Breast epithelium (tissue), 4 donors: Measurements from ENCODE around the gene NTN5. TPM values are rescaled to one million over a fixed set of nuclear protein-coding genes. Genes with fewer than 3 reads are reported as not detected.

Experiments used
- DNase-seq, 2 donors: peaks; one replicate each; pipeline ENCODE4 v3.0.0-alpha.2; 2019; ENCODE audit warnings: low spot score in 2 of 2
- H3K27ac ChIP-seq, 2 donors: fragments of 200-600 bp; sonication (generic) in 1 of 2; one replicate each; pipeline ENCODE4 v1.5.1; 2016 to 2019; ENCODE audit warnings: mild to moderate bottlenecking in 1 of 2
- H3K27me3 ChIP-seq, 2 donors: fragments of 200-600 bp; sonication (generic) in 1 of 2; one replicate each; pipeline versions ENCODE4 v1.5.1 to v1.6.0; 2017 to 2019; ENCODE audit warnings: control low read depth in 1 of 2, mild to moderate bottlenecking in 1 of 2
- H3K36me3 ChIP-seq: fragments of 200-600 bp; one replicate; pipeline ENCODE4 v1.5.1; 2019
- H3K4me1 ChIP-seq, 2 donors: fragments of 200-600 bp; sonication (generic); one replicate each; pipeline ENCODE4 v1.5.1; 2016 to 2019; ENCODE audit warnings: control low read depth in 1 of 2
- H3K4me3 ChIP-seq, 3 donors: fragments of 200-600 bp; sonication (generic); 1 replicate in 2 of 3; 2 replicates in 1 of 3; pipeline ENCODE4 v1.5.1; 2016 to 2019; ENCODE audit warnings: mild to moderate bottlenecking in 3 of 3, moderate library complexity in 2 of 3
- H3K9me3 ChIP-seq, 2 donors: fragments of 200-600 bp; sonication (generic) in 1 of 2; one replicate each; pipeline ENCODE4 v1.5.1; 2016 to 2019; ENCODE audit warnings: control low read depth in 1 of 2
- POLR2A ChIP-seq: fragments of 450-650 bp; IDR thresholded peaks from one replicate; pipeline ENCODE4 v1.6.1; 2016; ENCODE audit warnings: antibody characterized with exemption, mild to moderate bottlenecking, moderate library complexity
- POLR2AphosphoS5 ChIP-seq, 3 donors: sonication (generic); formaldehyde crosslinking; IDR thresholded peaks; one replicate each; pipeline ENCODE4 v1.6.1; 2017; ENCODE audit warnings: antibody characterized with exemption in 3 of 3
- intact Hi-C: fragments of 100-400 bp; cut with DNase I; formaldehyde crosslinking; loops from one replicate; pipeline ENCODE4 v1.15.1; 2023; ENCODE audit warnings: low total_unique reads
- total RNA-seq, 3 donors: library from RNA; depleted of rRNA; stranded (reverse); fragments of >200 nt; gene quantifications; one replicate each; pipeline ENCODE4 v1.1.0, GENCODE V29; 2016
- TF ChIP-seq, protein P1 (sequence below), 3 donors: fragments of 450-650 bp; IDR thresholded peaks; one replicate each; pipeline ENCODE4 v1.5.1; 2016 to 2017; ENCODE audit warnings: antibody characterized with exemption in 3 of 3, mild to moderate bottlenecking in 3 of 3, moderate library complexity in 3 of 3

NTN5 gene
- total RNA-seq, 3 donors from 2014 or later, result 0.64 to 2.9 (median 2.6) TPM

DNA sequence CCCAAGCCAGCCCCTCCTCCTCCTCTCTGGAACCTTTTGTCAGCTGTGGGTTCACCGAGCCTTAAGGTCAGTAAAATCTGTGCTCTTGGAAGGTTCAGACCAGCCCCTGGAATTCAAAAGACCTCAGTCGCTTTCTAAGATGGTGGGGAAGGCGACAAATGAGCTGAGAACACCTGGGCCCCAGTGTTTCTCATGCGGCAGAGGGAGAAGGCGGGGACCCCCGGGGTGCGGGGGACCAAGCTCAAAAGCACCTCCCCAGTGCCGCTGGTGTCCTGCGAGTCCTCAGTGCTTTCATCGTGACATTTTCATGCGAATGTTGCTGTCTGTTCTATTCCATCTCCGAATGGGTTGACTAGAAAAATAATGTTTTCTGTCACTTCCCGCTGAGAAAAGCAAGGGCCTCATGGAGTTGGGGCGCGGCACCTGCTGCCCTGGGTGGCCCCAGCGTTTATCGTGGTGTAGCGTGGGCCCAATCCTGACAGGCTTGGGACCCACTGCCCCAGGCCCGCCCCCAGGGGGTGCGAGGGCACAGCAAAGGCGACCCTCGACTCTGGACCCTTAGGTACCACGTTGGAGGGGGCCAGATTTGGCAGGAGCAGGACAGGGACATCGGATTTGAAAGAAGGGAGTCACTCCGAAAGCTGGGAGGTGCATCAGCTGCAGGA, 751 bp upstream of the NTN5 start:
- no peaks in the 10 kb centered on the region for H3K9me3 ChIP-seq
- DNase-seq, result no peak
- intact Hi-C loops, result no loop called here
- H3K4me3 ChIP-seq, result no peak overlapping the region
- TF ChIP-seq POLR2AphosphoS5 (IDR thresholded peaks at IDR 0.05) (no peak), POLR2A (no peak)
- TF ChIP-seq, protein P1, sequence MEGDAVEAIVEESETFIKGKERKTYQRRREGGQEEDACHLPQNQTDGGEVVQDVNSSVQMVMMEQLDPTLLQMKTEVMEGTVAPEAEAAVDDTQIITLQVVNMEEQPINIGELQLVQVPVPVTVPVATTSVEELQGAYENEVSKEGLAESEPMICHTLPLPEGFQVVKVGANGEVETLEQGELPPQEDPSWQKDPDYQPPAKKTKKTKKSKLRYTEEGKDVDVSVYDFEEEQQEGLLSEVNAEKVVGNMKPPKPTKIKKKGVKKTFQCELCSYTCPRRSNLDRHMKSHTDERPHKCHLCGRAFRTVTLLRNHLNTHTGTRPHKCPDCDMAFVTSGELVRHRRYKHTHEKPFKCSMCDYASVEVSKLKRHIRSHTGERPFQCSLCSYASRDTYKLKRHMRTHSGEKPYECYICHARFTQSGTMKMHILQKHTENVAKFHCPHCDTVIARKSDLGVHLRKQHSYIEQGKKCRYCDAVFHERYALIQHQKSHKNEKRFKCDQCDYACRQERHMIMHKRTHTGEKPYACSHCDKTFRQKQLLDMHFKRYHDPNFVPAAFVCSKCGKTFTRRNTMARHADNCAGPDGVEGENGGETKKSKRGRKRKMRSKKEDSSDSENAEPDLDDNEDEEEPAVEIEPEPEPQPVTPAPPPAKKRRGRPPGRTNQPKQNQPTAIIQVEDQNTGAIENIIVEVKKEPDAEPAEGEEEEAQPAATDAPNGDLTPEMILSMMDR (IDR thresholded peaks at IDR 0.05), result no peak
- peaks cover 0 to 7% of the 10 kb centered on the region in 2 donors for H3K4me1 ChIP-seq
- no peak overlapping the region for H3K27ac ChIP-seq
- no peaks in the 10 kb centered on the region for H3K36me3 ChIP-seq
- H3K27me3 ChIP-seq, result no peaks in the 10 kb centered on the region

DNA sequence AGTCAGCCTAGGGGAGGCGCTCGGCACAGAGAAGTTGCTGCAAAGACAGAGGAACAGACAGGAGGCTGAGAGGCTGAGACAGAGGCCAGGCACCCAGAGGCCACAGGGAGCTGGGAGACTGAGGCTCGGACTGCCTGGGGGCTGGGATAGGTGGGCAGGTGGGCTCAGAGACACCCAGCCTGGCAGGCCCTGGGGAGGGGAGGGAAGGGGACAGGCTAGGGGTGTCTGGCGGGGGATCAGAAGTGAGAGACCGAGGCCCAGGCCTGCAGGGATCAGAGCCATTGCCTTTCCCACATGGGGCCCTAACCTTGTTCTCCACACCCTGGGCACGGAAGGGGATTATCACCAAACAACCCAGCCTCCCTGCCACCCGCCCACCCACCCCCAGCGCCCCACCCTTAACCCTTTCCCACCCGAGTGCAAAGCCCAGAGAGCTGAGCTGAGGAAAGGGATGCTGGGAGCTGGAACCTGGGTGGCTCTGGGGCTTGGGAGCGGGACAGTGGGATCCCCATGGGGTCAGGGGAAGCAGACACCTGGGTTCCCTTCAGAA, 1.3 kb downstream of the NTN5 start:
- no peak for TF ChIP-seq POLR2A
- TF ChIP-seq, protein P1 (IDR thresholded peaks at IDR 0.05), result no peak
- no peak for TF ChIP-seq POLR2AphosphoS5 (IDR thresholded peaks at IDR 0.05)
- intact Hi-C loops, result no loop called here
- no peaks in the 10 kb centered on the region for H3K36me3 ChIP-seq
- no peak overlapping the region for H3K27ac ChIP-seq
- H3K4me3 ChIP-seq, result no peak overlapping the region
- no peaks in the 10 kb centered on the region for H3K27me3 ChIP-seq
- DNase-seq, result no peak
- H3K9me3 ChIP-seq, result no peaks in the 10 kb centered on the region
- H3K4me1 ChIP-seq, result peaks cover 0 to 7% of the 10 kb centered on the region in 2 donors

DNA sequence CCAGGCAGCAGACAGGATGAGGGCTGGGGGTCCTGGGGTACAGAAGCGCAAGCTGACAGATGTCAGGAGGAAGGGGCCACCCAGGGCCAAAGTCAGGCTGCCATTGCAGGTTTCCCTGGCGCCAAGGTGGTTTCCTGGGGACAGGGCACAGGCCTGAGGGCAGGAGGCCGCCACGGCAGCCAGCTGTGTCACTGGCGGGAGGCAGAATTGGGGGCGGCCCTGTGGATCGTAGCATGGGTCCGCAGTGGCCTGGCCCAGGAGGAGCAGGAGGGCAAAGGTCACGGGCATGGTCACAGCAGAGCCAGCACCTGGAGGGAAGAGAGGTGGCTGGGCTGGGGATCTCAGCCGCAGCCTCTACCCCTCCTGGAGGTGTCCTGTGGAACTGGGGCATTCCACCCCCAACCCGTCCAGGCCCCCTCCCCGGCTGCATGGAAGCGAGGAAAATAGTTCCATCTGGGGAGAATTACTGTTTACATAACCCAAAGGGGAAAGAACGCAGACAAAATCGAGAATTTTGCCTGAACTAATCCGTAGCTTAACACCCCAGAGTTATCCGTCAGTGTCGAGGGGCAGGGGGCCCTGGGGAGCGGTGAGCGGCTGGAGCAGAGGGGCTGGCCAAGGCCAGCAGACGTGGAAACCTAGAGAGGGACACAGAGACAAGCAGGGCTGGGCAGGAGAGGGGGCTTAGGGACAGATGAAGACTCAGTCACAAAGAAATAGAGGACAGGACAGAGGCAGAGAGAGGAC, 1.9 kb downstream of the NTN5 start:
- DNase-seq, result no peak
- no peak overlapping the region for H3K27ac ChIP-seq
- peaks cover 0 to 7% of the 10 kb centered on the region in 2 donors for H3K4me1 ChIP-seq
- H3K4me3 ChIP-seq, result no peak overlapping the region
- no peaks in the 10 kb centered on the region for H3K27me3 ChIP-seq
- intact Hi-C loops, result no loop called here
- TF ChIP-seq, protein P1 (IDR thresholded peaks at IDR 0.05), result no peak
- TF ChIP-seq POLR2A (no peak), POLR2AphosphoS5 (IDR thresholded peaks at IDR 0.05) (no peak)
- H3K9me3 ChIP-seq, result no peaks in the 10 kb centered on the region
- H3K36me3 ChIP-seq, result no peaks in the 10 kb centered on the region

- no peak for TF ChIP-seq POLR2A
- TF ChIP-seq, protein P1 (IDR thresholded peaks at IDR 0.05), result no peak
- no peak for TF ChIP-seq POLR2AphosphoS5 (IDR thresholded peaks at IDR 0.05)
- H3K27ac ChIP-seq, result no peak overlapping the region
- no peak overlapping the region for H3K4me3 ChIP-seq
- intact Hi-C loops, result no loop called here
- peaks cover 0 to under 1% of the 10 kb centered on the region in 2 donors for H3K4me1 ChIP-seq
- no peak for DNase-seq
- H3K36me3 ChIP-seq, result no peaks in the 10 kb centered on the region
- H3K9me3 ChIP-seq, result no peaks in the 10 kb centered on the region
- no peaks in the 10 kb centered on the region for H3K27me3 ChIP-seq
Measured at GRCh38 chr19:48669903-48670668, 2.7 kb downstream of the NTN5 start.
